Nephron progenitor cell (in vitro differentiated cells): Measurements from ENCODE around the gene SAP25.

Experiments
- DNase-seq: peaks from one replicate; pipeline ENCODE4 v3.0.0; 2021
- H3K27ac Mint-ChIP-seq: 2 replicates; pipeline ENCODE4 v1.8.0; 2021; ENCODE audit warnings: mild to moderate bottlenecking, moderate library complexity, mixed read lengths
- H3K27me3 Mint-ChIP-seq: 2 replicates; pipeline ENCODE4 v1.8.0; 2021; ENCODE audit warnings: mild to moderate bottlenecking, low read depth, mixed read lengths; ENCODE audit not compliant: poor library complexity
- H3K36me3 Mint-ChIP-seq: 2 replicates; pipeline ENCODE4 v1.8.0; 2021; ENCODE audit warnings: low read depth, mixed read lengths
- H3K4me1 Mint-ChIP-seq: 2 replicates; pipeline ENCODE4 v1.8.0; 2021; ENCODE audit warnings: mixed read lengths
- H3K4me3 Mint-ChIP-seq: 2 replicates; pipeline ENCODE4 v1.8.0; 2021; ENCODE audit warnings: mild to moderate bottlenecking, moderate library complexity, mixed read lengths
- H3K9me3 Mint-ChIP-seq: 2 replicates; pipeline ENCODE4 v1.8.0; 2021; ENCODE audit warnings: mild to moderate bottlenecking, moderate library complexity, mixed read lengths
- CTCF ChIP-seq: fragments of 200-600 bp; sonication (generic); IDR thresholded peaks from 2 replicates; pipeline ENCODE4 v1.5.0; 2021; ENCODE audit warnings: antibody characterized with exemption

Gene SAP25

DNA sequence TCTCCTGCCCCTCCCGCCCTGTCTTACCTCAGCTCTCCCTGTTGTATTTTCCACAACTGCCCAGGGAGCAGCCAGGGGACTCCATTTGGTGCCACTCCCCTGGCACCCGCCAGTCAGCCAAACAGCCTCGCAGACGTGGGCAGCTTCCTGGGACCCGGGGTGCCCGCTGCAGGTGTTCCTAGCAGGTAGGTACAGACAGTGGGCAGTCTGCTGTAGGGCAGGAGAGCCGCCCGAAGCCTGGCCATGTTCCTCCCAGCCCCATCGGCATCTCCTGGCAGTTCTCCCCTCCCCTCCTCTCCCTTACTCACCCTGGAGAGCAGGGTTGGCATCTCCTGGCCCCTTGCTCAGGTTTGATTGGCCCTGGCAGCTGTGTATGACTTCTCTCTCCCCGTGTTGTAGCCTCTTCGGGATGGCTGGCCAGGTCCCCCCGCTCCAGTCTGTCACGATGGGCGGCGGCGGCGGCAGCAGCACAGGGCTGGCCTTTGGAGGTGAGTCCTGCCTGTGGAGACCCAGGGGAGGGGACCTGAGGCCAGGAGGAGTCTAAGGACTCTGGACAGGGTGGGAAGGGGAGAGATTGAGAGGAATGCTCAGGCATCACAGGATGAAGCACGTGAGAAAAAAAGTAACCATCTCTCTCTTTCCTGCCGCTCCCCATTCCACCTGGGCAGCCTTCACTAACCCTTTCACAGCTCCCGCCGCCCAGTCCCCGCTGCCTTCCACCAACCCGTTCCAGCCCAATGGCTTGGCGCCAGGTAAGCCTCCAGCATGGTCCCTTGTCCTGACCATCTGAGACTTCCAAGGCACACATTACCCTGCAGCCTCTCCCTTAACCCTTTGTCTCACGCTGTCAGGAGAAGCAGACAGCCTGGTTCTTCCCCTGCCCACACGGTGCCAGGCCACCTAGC is 11.3 kb downstream of the SAP25 start:
- Mint-ChIP-seq H3K9me3 (no peaks in the 10 kb centered on the region), H3K27me3 (peaks cover 6% of the 10 kb centered on the region), H3K4me3 (no peak overlapping the region), H3K36me3 (no peaks in the 10 kb centered on the region), H3K27ac (no peak overlapping the region), H3K4me1 (peaks cover 39% of the 10 kb centered on the region)
- DNase-seq: no peak
- TF ChIP-seq CTCF: no peak

- H3K9me3 Mint-ChIP-seq: no peaks in the 10 kb centered on the region
- no peak overlapping the region for H3K27ac Mint-ChIP-seq
- H3K27me3 Mint-ChIP-seq: peaks cover 4% of the 10 kb centered on the region
- H3K4me1 Mint-ChIP-seq: peaks cover 31% of the 10 kb centered on the region
- H3K36me3 Mint-ChIP-seq: peaks cover under 1% of the 10 kb centered on the region
- no peak for DNase-seq
- H3K4me3 Mint-ChIP-seq: no peak overlapping the region
- no peak for TF ChIP-seq CTCF
Measured at GRCh38 chr7:100561491-100562194, 12.1 kb downstream of the SAP25 start.

DNA sequence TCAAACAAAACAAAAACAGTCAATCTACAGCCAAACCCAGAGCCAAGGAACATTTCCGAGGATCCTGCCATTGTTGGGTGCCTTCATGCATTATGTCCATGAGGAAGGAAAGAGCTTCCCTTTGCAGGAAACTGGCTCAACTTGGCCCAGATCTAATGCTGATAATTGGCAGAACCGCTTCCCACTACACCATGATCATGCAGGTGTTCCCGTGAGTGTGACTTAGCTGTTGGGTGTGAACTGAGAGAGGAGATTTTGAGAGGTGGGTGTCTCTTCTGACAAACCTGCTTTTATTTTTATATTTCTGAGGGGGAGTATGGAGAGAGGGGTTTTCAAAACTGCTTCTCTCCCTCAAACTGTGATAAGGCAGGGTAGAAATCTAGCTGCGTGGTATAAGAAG is 14.6 kb downstream of the SAP25 start:
- TF ChIP-seq CTCF: no peak
- Mint-ChIP-seq H3K4me3 (no peak overlapping the region), H3K27me3 (peaks cover 2% of the 10 kb centered on the region), H3K9me3 (no peaks in the 10 kb centered on the region), H3K36me3 (peaks cover 10% of the 10 kb centered on the region), H3K27ac (no peak overlapping the region), H3K4me1 (peaks cover 6% of the 10 kb centered on the region)
- no peak for DNase-seq

DNA sequence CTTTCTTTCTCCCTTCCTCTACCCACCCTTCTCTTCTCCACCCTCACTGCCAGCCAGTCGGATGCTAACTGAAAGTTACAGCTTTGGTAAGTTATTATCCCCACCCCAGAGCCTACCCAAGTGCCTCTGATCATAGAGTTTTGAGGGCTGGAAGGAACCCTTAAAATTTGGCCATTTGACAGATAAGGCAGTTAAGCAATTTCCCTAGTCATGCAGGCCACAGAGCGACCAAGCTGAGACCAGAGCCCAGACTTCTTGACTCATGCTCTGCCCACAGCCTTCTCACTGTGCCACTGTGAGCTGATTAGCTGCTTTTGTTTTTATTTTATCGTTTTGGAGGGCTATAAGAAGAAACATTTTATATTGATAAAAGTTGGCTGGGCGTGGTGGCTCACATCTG is 17.2 kb downstream of the SAP25 start:
- no peak for DNase-seq
- no peaks in the 10 kb centered on the region for H3K4me1 Mint-ChIP-seq
- no peak for TF ChIP-seq CTCF
- peaks cover under 1% of the 10 kb centered on the region for H3K27me3 Mint-ChIP-seq
- no peak overlapping the region for H3K4me3 Mint-ChIP-seq
- H3K9me3 Mint-ChIP-seq: no peaks in the 10 kb centered on the region
- H3K27ac Mint-ChIP-seq: peak overlapping the region; percentile 67
- peaks cover 15% of the 10 kb centered on the region for H3K36me3 Mint-ChIP-seq

- Mint-ChIP-seq H3K4me1 (no peaks in the 10 kb centered on the region), H3K9me3 (no peaks in the 10 kb centered on the region), H3K27me3 (no peaks in the 10 kb centered on the region), H3K36me3 (peaks cover 16% of the 10 kb centered on the region), H3K27ac (no peak overlapping the region), H3K4me3 (no peak overlapping the region)
- DNase-seq: no peak
- no peak for TF ChIP-seq CTCF
Measured at GRCh38 chr7:100555701-100556100, 18.0 kb downstream of the SAP25 start.
